NCI-H2171 (cell line): Measurements from ENCODE around the gene LAMA3.

Experiments used
- DNase-seq: peaks from one replicate; lab custom pipeline; 2025; lab: John Stamatoyannopoulos, UW

Gene LAMA3

GRCh38 chr18:23689031-23689615 is at the start of gene LAMA3:
Gene LAMA3 (plus strand): TSS chr18:23689453. CDS start chr18:23689684, 231 bp downstream.
- peak; percentile 38 for DNase-seq

- no peak for DNase-seq
Measured at GRCh38 chr18:23640052-23640451, 49.2 kb upstream of the LAMA3 start.

DNA sequence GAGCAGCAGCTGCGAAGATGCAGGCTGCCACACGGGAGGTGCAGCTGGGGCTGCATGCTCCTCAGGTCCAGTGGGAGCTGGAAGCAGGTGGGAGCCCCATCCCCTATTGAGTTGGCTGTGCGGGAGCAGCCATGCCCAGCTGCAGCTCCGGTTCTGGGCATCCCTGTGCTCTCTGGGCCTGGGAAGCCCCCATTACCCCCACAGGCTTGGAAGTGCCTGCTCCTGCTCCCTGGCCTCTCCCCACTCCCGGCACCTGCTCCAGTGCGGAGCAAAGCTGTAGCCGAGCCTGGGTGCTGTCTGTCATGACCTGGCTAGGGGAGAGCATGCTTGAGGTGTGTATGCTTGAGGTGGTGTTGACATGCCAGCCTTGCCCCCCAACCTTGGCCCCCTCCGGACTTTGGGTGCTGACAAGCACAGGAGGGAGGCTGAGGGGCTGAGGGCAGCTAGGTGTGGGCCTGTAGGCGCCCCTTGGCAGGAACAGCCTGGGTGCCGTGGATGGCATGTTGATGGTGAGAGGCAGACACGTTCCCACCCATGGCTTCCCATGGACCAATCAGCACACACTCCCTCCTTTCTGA is 48.0 kb upstream of the LAMA3 start:
- DNase-seq = no peak

GRCh38 chr18:23641937-23642666 is 47.2 kb upstream of the LAMA3 start:
- DNase-seq = no peak

DNA sequence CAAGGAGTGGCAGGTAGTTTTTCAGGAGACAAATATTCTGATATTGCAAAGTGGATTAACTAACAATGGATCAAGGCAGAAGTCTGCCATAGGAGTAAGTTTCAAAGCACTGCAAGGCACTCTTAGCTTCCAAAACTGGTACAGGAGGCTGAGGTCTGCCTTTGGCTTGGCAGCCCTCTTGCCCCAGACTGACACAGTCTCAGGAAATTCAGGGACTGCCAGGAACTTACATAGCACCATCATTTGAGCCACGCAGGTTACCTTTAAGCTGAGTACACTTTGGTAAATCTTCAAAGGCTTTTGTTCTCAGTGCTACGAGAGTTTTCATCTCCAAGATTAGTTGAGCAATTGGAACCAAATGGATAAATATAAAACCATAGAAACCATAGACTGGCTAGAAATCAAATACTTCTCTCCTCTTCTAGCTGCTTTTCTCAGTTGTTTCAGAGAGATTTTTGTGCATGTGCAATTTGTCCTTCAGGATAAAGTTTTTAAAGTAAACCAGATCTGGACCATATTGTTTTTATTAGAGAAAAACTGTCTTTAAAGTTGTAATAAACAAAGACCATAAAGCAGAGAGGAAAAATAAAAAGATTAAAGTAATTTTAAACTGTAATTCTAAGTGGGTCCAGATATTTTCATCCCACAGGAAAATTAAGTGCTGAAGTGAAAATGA is 45.3 kb upstream of the LAMA3 start:
- DNase-seq = no peak

- no peak for DNase-seq
Measured at GRCh38 chr18:23645568-23646175, 43.6 kb upstream of the LAMA3 start.

- no peak for DNase-seq
Measured at GRCh38 chr18:23646282-23646681, 43.0 kb upstream of the LAMA3 start.

DNA sequence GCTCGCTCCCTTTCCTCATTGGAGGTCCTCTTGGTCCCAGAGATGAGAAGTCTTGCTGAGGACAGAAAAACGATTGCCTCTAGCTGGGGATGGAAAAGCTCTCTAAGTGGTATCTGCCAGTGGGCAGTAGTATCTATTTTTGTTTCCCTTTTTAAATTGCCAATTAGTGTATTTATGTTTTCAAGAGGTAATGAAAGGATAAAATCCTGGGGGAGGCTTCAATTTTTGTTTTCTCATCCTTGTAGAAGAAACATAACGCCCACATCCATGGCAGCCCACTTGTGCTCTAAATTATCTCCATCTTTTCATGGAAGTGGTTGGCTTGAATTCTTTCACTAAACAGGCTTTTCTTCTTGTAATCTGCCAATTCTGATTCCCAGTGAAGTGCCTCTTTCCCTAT is 40.8 kb upstream of the LAMA3 start:
- DNase-seq = no peak

GRCh38 chr18:23648940-23649607 is 40.2 kb upstream of the LAMA3 start:
- no peak for DNase-seq

DNA sequence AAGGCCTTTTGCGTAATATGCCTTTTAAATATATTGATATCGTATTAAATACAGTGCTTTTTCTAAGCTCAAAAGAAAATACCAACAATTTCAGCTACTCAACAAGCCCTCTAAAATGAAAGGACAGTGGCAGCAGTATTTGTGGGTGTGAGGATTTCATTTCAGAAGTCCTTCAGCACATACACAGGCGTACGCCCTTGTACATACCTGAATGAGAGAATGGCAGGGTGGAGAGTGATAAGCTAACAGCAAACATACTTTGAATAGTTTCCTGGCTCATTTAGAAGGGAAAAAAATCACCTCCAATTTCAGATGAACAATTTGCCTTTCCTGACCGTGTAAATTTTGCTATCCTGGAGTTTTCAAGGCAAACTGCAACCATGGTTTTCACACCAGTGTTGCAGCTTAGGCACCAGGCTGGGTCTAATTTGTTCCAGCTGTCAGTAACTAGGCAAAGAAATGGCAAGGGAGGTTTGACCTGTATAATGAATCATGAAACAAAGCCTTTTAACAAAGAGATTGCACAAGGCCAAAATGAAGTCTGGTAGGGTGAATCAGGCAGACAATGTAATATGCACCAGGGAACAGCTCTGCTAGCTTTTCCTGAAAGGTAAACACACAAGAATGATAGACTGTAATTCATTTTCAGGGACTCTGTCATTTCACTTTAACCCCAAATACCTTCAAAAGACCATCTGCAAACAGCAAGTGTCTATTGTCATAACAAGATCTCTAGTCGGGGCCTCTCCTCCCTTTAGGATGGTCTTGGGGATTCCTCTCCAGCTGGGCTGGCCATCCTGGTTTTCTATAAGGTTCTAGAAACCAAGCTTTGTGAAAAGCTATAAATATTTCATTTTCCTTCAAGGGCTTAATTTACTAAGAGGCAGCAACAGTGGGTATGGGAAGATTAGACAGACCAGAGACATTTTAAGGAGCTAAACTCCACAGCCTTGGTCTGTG is 38.0 kb upstream of the LAMA3 start:
- DNase-seq = no peak

DNA sequence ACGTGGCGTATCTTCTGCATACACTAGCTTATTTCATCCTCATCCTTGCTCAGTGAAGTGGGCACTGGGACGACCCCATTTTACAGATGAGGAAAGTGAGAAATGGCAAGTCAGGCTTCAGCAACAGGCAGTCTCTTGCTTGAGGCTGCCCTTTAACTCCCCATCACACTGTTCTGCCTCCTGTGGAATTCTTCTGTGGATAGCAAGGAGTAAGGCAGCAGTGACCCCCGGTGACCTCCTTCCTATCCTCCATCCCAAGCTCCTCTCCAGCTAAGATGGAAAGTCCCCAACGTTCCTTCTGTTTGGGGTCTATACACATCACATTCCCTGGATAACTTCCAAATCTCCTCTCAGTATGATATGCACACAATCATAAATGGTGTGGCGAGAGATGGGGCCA is 37.0 kb upstream of the LAMA3 start:
- DNase-seq = no peak

- no peak for DNase-seq
Measured at GRCh38 chr18:23658285-23658684, 31.0 kb upstream of the LAMA3 start.

DNA sequence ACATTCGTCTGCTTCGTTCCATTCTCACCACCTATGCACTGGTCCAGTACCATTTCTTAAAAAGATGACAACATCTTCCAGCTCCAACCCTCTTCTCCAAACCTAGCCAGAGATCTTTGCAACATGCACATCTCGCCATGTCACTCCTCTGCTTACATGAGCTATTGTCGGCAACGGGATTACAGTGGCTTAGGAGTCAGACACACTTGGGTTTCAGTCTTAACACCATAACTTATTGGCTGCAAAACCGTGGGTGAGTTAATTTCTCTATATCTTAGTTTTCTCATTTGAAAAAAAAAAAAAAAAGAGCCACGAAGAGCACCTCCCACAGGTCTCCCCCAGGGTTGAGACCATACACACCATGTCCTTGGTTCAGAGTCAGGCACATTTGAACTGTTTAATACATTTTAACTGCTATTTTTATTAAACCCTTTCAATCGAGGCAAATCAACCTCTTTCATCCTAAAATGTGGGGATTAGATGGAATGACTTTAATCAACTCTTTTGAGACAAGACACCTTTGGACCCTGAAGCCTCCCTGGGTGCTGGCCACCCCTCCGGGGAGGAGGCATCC is 27.4 kb upstream of the LAMA3 start:
- DNase-seq = no peak

DNA sequence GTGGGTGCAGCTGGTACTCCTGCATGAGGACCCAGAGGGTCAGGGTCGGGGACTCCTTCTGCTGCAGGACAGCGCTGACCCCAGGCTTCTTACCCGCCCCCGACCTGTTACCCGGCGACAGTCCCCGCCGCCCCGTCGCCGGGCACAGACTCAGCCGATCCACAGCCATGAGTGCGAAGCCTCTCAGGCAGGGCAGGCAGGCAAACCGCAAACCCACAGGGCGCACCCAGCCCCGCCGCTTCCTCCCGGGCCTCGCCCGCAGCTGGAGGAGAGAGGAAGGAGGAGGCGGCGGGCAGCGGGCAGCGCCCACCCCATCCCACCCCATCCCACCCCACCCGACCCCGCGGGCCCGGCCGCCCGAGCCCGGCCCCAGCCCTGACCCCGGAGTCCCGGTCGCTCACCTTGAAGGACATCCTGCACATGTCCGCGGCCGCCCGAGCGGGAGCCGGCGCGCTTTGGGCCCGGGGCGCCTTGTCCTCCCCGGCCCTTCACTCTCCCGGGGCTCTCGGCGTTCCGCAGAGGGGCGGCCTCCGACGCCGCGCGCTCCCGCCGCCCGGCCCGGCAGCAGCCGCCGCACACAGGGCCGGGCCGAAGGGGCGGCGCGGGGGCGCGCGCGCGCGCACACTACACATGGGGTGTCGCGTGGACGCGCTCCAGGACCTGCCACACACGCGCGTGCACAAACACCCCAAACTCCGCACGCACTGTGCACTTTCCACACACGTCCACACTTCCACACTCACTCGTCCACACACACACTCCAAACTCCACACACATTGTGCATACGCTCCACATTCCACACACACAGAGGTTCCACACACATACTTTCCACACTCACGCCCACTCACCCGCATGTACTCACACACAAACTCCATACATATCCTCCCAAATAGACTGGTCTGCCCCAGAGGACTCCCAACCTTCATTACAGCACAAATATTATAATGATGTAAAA is 26.7 kb upstream of the LAMA3 start, which contains the start of gene ANKRD29:
Gene ANKRD29, minus strand, starts transcription at position 603 of the 955 bp plus-strand sequence. Its CDS starts 181 bp downstream, at position 422.
- no peak for DNase-seq

GRCh38 chr18:23664674-23665073 is 24.6 kb upstream of the LAMA3 start:
- DNase-seq = no peak

- DNase-seq = no peak
Measured at GRCh38 chr18:23667114-23667513, 22.1 kb upstream of the LAMA3 start.

DNA sequence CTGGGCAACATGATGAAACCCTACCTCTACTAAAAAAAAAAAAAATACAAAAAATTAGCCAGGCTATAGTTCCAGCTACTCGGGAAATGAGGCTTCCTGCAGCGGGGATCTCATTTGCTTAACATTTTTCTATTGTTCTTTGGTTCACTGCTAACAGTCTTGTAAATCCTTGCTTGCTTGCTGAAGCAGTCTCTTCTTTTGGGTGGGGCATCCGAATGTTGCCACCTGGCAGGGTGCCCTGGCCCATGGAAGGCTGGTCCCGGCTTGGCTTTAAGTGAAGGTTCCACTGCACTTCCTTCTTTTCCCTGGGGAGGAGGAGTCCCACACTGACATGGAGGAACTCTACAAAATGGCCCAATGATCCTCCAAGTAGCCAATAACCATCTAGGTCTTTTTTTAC is 20.5 kb upstream of the LAMA3 start:
- DNase-seq = no peak

GRCh38 chr18:23669202-23669766 is 20.0 kb upstream of the LAMA3 start:
- no peak for DNase-seq
